Lower lobe of right lung (tissue), 2 donors: ENCODE results near the gene DLX5. TPM values are rescaled to one million over a fixed set of nuclear protein-coding genes. Genes with fewer than 3 reads are reported as not detected.

ENCODE experiments used
- ATAC-seq, 2 donors: fragments of 200-7000 bp; cut with Tn5 transposase; one replicate each; pipeline ENCODE4 v1.9.1; 2020 to 2022; ENCODE audit warnings: mild to moderate bottlenecking in 2 of 2, moderate library complexity in 2 of 2
- DNase-seq: peaks from one replicate; pipeline ENCODE4 v3.0.0-alpha.2; 2020
- H3K27ac ChIP-seq: fragments of 200-600 bp; one replicate; pipeline ENCODE4 v1.8.0; 2022
- H3K27me3 ChIP-seq: fragments of 200-600 bp; one replicate; pipeline ENCODE4 v1.8.0; 2022; ENCODE audit warnings: low read depth
- H3K36me3 ChIP-seq: fragments of 200-600 bp; one replicate; pipeline ENCODE4 v1.8.0; 2022; ENCODE audit warnings: mild to moderate bottlenecking
- H3K4me1 ChIP-seq: fragments of 200-600 bp; one replicate; pipeline ENCODE4 v1.8.0; 2022
- H3K4me3 ChIP-seq: fragments of 200-600 bp; one replicate; pipeline ENCODE4 v1.8.0; 2022; ENCODE audit warnings: mild to moderate bottlenecking
- H3K9me3 ChIP-seq: fragments of 200-600 bp; one replicate; pipeline ENCODE4 v1.8.0; 2022
- intact Hi-C: fragments of 100-400 bp; cut with DNase I; formaldehyde crosslinking; loops from one replicate; pipeline ENCODE4 v1.11.0; 2022
- total RNA-seq: library from RNA; stranded (reverse); fragmentation: NEBNext Ultra II Directional; extraction: Animal tissue kit (Norgen Biotek cat#: 25700); gene quantifications from one replicate; pipeline ENCODE4 v1.2.1, GENCODE V29; 2021
- TF ChIP-seq, protein P1 (sequence below): fragments of 200-600 bp; IDR thresholded peaks from one replicate; pipeline ENCODE4 v1.8.0; 2022; ENCODE audit warnings: antibody characterized with exemption, mild to moderate bottlenecking
- donor health status: DM: no; HTN: yes; CAD: no; lungs with severe emphysema.

Gene DLX5
- total RNA-seq, 1 donor from 2014 or later: not detected

DNA sequence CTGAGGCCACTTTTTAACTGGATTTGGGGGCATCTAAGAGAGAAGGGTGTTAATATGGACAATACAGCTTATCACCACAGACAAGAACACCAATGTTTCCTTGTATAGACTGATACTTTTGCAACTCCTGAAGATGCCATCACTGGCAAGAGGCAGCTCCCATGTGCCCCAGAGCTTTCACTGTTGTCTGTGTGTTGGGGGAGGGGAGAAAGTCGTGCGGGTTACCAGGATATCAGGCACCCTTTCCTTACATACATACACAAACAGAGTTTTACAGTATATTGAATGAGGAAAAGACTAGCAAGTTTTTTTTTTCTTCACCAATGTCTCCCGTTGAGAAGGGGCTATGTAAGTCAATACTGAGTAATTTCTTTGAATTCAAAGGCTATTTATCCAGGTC is 23.4 kb downstream of the DLX5 start:
- TF ChIP-seq, protein P1, sequence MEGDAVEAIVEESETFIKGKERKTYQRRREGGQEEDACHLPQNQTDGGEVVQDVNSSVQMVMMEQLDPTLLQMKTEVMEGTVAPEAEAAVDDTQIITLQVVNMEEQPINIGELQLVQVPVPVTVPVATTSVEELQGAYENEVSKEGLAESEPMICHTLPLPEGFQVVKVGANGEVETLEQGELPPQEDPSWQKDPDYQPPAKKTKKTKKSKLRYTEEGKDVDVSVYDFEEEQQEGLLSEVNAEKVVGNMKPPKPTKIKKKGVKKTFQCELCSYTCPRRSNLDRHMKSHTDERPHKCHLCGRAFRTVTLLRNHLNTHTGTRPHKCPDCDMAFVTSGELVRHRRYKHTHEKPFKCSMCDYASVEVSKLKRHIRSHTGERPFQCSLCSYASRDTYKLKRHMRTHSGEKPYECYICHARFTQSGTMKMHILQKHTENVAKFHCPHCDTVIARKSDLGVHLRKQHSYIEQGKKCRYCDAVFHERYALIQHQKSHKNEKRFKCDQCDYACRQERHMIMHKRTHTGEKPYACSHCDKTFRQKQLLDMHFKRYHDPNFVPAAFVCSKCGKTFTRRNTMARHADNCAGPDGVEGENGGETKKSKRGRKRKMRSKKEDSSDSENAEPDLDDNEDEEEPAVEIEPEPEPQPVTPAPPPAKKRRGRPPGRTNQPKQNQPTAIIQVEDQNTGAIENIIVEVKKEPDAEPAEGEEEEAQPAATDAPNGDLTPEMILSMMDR: no peak
- ATAC-seq: no peak
- peaks cover 98% of the 10 kb centered on the region for H3K27me3 ChIP-seq

DNA sequence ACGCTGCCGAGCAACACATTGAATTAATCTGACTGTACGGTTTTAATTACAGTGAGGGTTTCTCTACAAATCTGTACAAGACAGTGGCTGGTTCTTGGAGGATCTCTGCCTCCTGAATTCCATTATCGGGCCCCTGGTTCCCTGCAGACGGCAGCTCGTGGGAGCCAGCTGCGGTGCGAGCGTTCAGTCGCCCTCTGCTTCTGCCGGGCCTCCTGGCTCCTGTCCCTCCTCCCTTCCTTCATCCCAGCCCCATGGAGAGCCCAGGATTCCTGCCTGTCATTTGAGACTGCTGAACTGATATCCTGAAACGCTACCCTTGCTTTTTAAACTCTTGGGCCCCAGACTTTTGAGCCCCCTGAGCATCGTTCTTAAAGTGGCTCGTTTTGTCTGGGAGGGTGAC is 25.9 kb downstream of the DLX5 start:
- Histone ChIP-seq H3K4me1 (no peaks in the 10 kb centered on the region), H3K9me3 (no peaks in the 10 kb centered on the region), H3K27me3 (peaks cover 94% of the 10 kb centered on the region), H3K27ac (no peak overlapping the region), H3K4me3 (no peak overlapping the region), H3K36me3 (no peaks in the 10 kb centered on the region)
- DNase-seq: no peak
- no peak for ATAC-seq
- intact Hi-C loops: no loop called here
- TF ChIP-seq, protein P1: no peak

More for the DNA sequence above, 23.4 kb downstream of the DLX5 start:
- Histone ChIP-seq H3K27ac (no peak overlapping the region), H3K36me3 (no peaks in the 10 kb centered on the region), H3K4me1 (peaks cover 6% of the 10 kb centered on the region), H3K9me3 (no peaks in the 10 kb centered on the region), H3K4me3 (no peak overlapping the region)
- no peak for DNase-seq
- intact Hi-C loops: no loop called here

DNA sequence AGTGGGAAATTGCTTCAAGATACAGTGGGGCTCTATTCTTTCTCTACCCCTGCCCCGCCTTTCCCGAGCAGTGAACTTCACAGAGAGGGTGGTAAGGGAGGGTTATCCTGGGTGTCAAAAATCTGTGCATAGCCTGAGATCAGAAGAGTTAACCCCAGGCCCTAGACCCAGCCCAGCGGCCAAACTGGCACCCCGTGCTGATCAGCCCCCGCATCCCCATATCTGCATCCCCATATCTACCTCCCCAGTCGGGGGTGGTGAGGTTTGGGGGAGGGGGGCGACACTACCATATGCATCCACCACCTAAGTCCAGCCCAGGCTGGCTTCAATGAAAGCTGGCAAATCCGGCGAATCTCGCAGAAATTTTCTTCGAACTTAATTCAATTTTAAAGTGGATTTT is 26.3 kb downstream of the DLX5 start:
- TF ChIP-seq, protein P1: no peak
- intact Hi-C loops: no loop called here
- no peak overlapping the region for H3K4me3 ChIP-seq
- H3K36me3 ChIP-seq: no peaks in the 10 kb centered on the region
- ATAC-seq: no peak
- no peak for DNase-seq
- no peaks in the 10 kb centered on the region for H3K4me1 ChIP-seq
- no peaks in the 10 kb centered on the region for H3K9me3 ChIP-seq
- no peak overlapping the region for H3K27ac ChIP-seq
- H3K27me3 ChIP-seq: peaks cover 94% of the 10 kb centered on the region

DNA sequence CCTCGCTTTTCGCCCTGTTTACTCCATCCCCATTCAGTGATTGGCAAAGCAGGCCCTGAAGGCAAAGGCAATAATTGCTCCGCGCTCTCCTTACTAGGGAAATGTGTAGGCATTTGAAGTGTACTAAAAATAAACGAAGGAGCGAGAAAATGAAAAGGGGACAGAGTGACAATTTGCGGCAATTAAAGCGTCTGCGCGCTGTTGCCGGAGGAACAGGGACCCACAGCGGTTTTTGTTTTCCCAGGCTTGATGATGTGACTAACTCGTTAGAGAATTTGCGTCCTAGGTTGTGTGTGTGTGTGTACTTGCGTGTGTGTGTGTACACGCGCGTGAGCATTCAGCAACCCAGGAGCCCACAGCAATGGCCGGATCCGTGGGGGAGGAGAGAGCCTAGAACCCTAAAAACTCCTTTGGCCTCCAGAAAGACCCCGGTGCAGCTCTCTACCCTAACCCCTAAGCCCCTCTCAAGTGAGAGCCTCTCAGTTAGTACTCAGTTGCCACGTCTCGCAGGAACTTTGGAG is 27.1 kb downstream of the DLX5 start:
- H3K27me3 ChIP-seq: peaks cover 94% of the 10 kb centered on the region
- TF ChIP-seq, protein P1: no peak
- no peaks in the 10 kb centered on the region for H3K9me3 ChIP-seq
- peaks cover 5% of the 10 kb centered on the region for H3K4me1 ChIP-seq
- H3K4me3 ChIP-seq: no peak overlapping the region
- no peak overlapping the region for H3K27ac ChIP-seq
- no peaks in the 10 kb centered on the region for H3K36me3 ChIP-seq
- no peak for ATAC-seq
- intact Hi-C loops: no loop called here
- no peak for DNase-seq

DNA sequence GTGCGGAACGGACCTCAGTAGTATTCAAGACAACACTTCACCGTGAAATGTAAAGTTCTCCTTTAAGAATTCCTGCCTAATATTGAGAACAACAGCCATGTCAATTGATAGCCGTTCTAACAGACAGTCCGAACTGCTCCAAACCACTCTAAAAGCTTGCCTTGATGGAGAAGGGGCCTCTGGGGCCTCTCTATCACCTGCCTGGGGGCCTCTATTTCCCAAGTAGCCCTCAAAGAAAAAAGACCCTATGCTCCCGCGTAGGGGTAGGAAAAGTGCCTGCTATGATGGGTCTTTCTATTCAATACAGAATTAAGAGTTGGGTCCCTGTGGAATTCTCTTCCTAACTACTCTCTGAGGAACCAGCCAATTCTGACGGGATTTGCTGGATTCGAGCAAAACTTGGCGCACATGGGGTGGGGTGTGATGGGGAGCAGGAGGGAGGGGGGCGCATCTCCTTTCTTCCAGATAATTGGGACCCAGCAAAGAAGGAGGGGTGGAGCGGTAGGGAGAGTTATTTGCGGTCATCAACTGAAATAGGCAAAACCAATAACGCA is 27.6 kb downstream of the DLX5 start:
- H3K4me1 ChIP-seq: peaks cover 9% of the 10 kb centered on the region
- no peak for DNase-seq
- no peak overlapping the region for H3K27ac ChIP-seq
- peaks cover 94% of the 10 kb centered on the region for H3K27me3 ChIP-seq
- intact Hi-C loops: no loop called here
- H3K36me3 ChIP-seq: no peaks in the 10 kb centered on the region
- TF ChIP-seq, protein P1: no peak
- no peaks in the 10 kb centered on the region for H3K9me3 ChIP-seq
- H3K4me3 ChIP-seq: no peak overlapping the region
- ATAC-seq: no peak
